H9 (cell line): Measurements from ENCODE around the gene PLA1A. TPM values are rescaled to one million over a fixed set of nuclear protein-coding genes. Genes with fewer than 3 reads are reported as not detected.

Experiments
- DNase-seq: peaks from one replicate; pipeline ENCODE4 v3.0.0-alpha.2; 2017
- H2AFZ ChIP-seq: one replicate; pipeline ENCODE4 v1.6.1; 2013; ENCODE audit warnings: mild to moderate bottlenecking, low read length, control low read depth, moderate library complexity
- H2AK5ac ChIP-seq: 2 replicates; pipeline ENCODE4 v1.6.1; 2013; ENCODE audit warnings: low read length, control low read depth, mixed read lengths; ENCODE audit not compliant: insufficient read length
- H2BK120ac ChIP-seq: one replicate; pipeline ENCODE4 v1.6.1; 2013; ENCODE audit warnings: low read depth, mild to moderate bottlenecking, low read length, control low read depth, inconsistent platforms; ENCODE audit not compliant: poor library complexity, severe bottlenecking
- H2BK12ac ChIP-seq: 2 replicates; pipeline ENCODE4 v1.6.1; 2013; ENCODE audit warnings: low read length, control low read depth, mixed read lengths, low read depth; ENCODE audit not compliant: insufficient read length
- H2BK15ac ChIP-seq: 2 replicates; pipeline ENCODE4 v1.6.1; 2013; ENCODE audit warnings: low read depth, low read length, control low read depth
- H2BK20ac ChIP-seq: one replicate; pipeline ENCODE4 v1.6.1; 2013; ENCODE audit warnings: low read depth, mild to moderate bottlenecking, low read length, control low read depth, inconsistent platforms; ENCODE audit not compliant: poor library complexity, severe bottlenecking
- H2BK5ac ChIP-seq: 2 replicates; pipeline ENCODE4 v1.6.1; 2013; ENCODE audit warnings: low read length, control low read depth, mixed read lengths; ENCODE audit not compliant: insufficient read length
- H3K14ac ChIP-seq: 2 replicates; pipeline ENCODE4 v1.6.1; 2013; ENCODE audit warnings: low read length, control low read depth; ENCODE audit not compliant: insufficient read depth
- H3K18ac ChIP-seq: 2 replicates; pipeline ENCODE4 v1.6.1; 2013; ENCODE audit warnings: low read depth, mild to moderate bottlenecking, mixed read lengths, low read length, control low read depth; ENCODE audit not compliant: insufficient read length
- H3K23ac ChIP-seq: 2 replicates; pipeline ENCODE4 v1.6.1; 2013; ENCODE audit warnings: low read length, control low read depth, mixed read lengths, low read depth; ENCODE audit not compliant: insufficient read length
- H3K23me2 ChIP-seq: 2 replicates; pipeline ENCODE4 v1.6.1; 2013; ENCODE audit warnings: low read depth, mild to moderate bottlenecking, mixed read lengths, low read length, control low read depth; ENCODE audit not compliant: insufficient read length, poor library complexity, severe bottlenecking
- H3K27ac ChIP-seq: 2 replicates; pipeline ENCODE4 v1.5.1; 2013; ENCODE audit warnings: low read length, control low read depth, mixed read lengths, low read depth; ENCODE audit not compliant: insufficient read length
- H3K27me3 ChIP-seq: 2 replicates; pipeline ENCODE4 v1.6.1; 2013; ENCODE audit warnings: low read length, control low read depth, inconsistent platforms; ENCODE audit not compliant: insufficient read depth
- H3K4ac ChIP-seq: 2 replicates; pipeline ENCODE4 v1.6.1; 2013; ENCODE audit warnings: low read depth, mild to moderate bottlenecking, control low read depth, inconsistent platforms, low read length, moderate library complexity
- H3K4me1 ChIP-seq: 2 replicates; pipeline ENCODE4 v1.6.1; 2013; ENCODE audit warnings: low read length, control low read depth, inconsistent platforms; ENCODE audit not compliant: insufficient read depth
- H3K4me2 ChIP-seq: 2 replicates; pipeline ENCODE4 v1.6.1; 2013; ENCODE audit warnings: low read length, control low read depth, mixed read lengths; ENCODE audit not compliant: insufficient read length, insufficient read depth
- H3K56ac ChIP-seq: 2 replicates; pipeline ENCODE4 v1.6.1; 2013; ENCODE audit warnings: low read depth, mild to moderate bottlenecking, mixed read lengths, low read length, control low read depth; ENCODE audit not compliant: insufficient read length
- H3K79me1 ChIP-seq: 2 replicates; pipeline ENCODE4 v1.6.1; 2013; ENCODE audit warnings: low read depth, mild to moderate bottlenecking, moderate library complexity, low read length, control low read depth, inconsistent platforms; ENCODE audit not compliant: insufficient read depth, poor library complexity, severe bottlenecking
- H3K79me2 ChIP-seq: 2 replicates; pipeline ENCODE4 v1.6.1; 2013; ENCODE audit warnings: low read length, control low read depth, inconsistent platforms; ENCODE audit not compliant: insufficient read depth
- H3K9ac ChIP-seq: 2 replicates; pipeline ENCODE4 v1.6.1; 2013; ENCODE audit warnings: low read length, control low read depth, mixed read lengths; ENCODE audit not compliant: insufficient read length; ENCODE audit errors: extremely low read depth
- H3K9me3 ChIP-seq: one replicate; pipeline ENCODE4 v1.6.1; 2013; ENCODE audit warnings: low read depth, low read length, inconsistent platforms; ENCODE audit not compliant: control insufficient read depth
- H3T11ph ChIP-seq: one replicate; pipeline ENCODE4 v1.6.1; 2013; ENCODE audit warnings: mild to moderate bottlenecking, low read length, control low read depth, inconsistent platforms
- H4K20me1 ChIP-seq: one replicate; pipeline ENCODE4 v1.6.1; 2013; ENCODE audit not compliant: control insufficient read depth, insufficient read length, insufficient read depth
- H4K5ac ChIP-seq: 2 replicates; pipeline ENCODE4 v1.6.1; 2013; ENCODE audit warnings: low read depth, mild to moderate bottlenecking, mixed read lengths, low read length, control low read depth; ENCODE audit not compliant: insufficient read length
- H4K8ac ChIP-seq: replicated peaks from 2 replicates; pipeline ENCODE4 v1.6.1; 2013; ENCODE audit warnings: low read length, control low read depth, mixed read lengths, low read depth; ENCODE audit not compliant: insufficient read length
- H4K91ac ChIP-seq: 2 replicates; pipeline ENCODE4 v1.6.1; 2013; ENCODE audit warnings: low read depth, mild to moderate bottlenecking, moderate library complexity, mixed read lengths, low read length, control low read depth; ENCODE audit not compliant: insufficient read length
- H3K27ac Mint-ChIP-seq, 3 experiments: 2 replicates in 2 of 3; 3 replicates in 1 of 3; pipeline ENCODE4 v1.8.0; 2020 to 2021; ENCODE audit warnings: mixed read lengths in 3 of 3, mild to moderate bottlenecking in 1 of 3, moderate library complexity in 1 of 3
- H3K27me3 Mint-ChIP-seq: 2 replicates; pipeline ENCODE4 v1.8.0; 2021; ENCODE audit warnings: low read depth, mild to moderate bottlenecking, moderate library complexity, mixed read lengths
- H3K36me3 Mint-ChIP-seq, 3 experiments: 2 replicates in 2 of 3; 3 replicates in 1 of 3; pipeline ENCODE4 v1.8.0; 2020 to 2021; ENCODE audit warnings: low read depth in 3 of 3, mixed read lengths in 3 of 3; ENCODE audit not compliant: insufficient read depth in 1 of 3
- H3K4me1 Mint-ChIP-seq, 2 experiments: 2 replicates each; pipeline ENCODE4 v1.8.0; 2020; ENCODE audit warnings: mixed read lengths in 2 of 2
- H3K4me3 Mint-ChIP-seq, 2 experiments: 2 replicates in 1 of 2; 3 replicates in 1 of 2; pipeline ENCODE4 v1.8.0; 2020 to 2021; ENCODE audit warnings: mild to moderate bottlenecking in 2 of 2, mixed read lengths in 2 of 2, moderate library complexity in 1 of 2
- H3K9me3 Mint-ChIP-seq, 2 experiments: 2 replicates in 1 of 2; 3 replicates in 1 of 2; pipeline ENCODE4 v1.8.0; 2020; ENCODE audit warnings: mild to moderate bottlenecking in 2 of 2, mixed read lengths in 2 of 2, moderate library complexity in 1 of 2
- WGBS: extraction: QIAGEN DNeasy Blood & Tissue Kit; methylation state at CpG from one replicate; pipeline ENCODE4 v1.1.7; 2013; ENCODE audit warnings: missing lambda C conversion rate, low lambda C conversion rate, mixed read lengths; ENCODE audit not compliant: insufficient read length; ENCODE audit errors: extremely low coverage; 5-methylcytosine and 5-hydroxymethylcytosine counted together
- total RNA-seq: library from RNA; stranded (reverse); gene quantifications from 2 replicates; pipeline ENCODE4 v1.2.1, GENCODE V29; 2021
- TF ChIP-seq, protein P1 (sequence below): fragments of 200-600 bp; sonication (generic); conservative IDR thresholded peaks from 3 replicates; pipeline ENCODE4 v1.8.0; 2021; ENCODE audit warnings: antibody characterized with exemption, mild to moderate bottlenecking

PLA1A gene
- total RNA-seq, 1 experiment from 2014 or later = not detected

DNA sequence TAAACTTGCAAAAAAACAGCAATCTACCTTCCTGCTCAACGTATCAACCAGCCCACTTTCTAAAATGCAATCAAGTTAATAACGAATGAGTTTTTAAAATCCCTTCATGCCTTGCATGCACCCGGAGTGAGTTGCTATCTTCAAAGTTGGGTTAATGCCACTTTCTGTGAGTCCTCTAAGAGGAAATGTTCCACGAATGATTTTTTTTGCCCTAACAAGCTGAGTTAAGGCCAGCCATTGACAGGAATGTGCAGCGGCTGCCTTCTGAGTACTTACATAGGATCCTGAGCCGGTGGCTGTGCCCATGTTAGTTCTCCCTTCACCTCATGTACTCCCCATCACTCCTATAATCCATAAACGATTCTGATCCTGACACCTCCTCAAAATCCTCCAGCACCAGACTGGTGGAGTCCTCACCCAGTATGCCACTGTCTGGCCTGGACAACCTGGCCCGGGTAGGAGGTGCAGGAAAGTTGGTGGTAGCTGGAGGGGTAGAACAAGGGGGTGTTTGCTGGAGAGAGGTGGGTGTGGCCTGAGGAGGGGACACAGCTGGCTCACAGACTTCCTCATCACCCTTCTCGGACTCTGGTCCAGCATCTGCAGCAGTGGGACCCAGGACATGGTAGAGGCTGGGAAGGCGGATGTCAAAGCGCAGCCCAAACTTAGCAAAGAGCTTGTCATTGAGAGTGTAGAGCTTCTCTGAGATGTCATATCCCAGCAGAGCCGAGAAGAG is 50.3 kb downstream of the PLA1A start:
- H3K79me1 ChIP-seq = no peaks in the 10 kb centered on the region
- no peak overlapping the region for H2BK12ac ChIP-seq
- H2BK5ac ChIP-seq = no peak overlapping the region
- H3T11ph ChIP-seq = no peak overlapping the region
- H2AFZ ChIP-seq = no peak overlapping the region
- H3K56ac ChIP-seq = no peak overlapping the region
- H2BK20ac ChIP-seq = no peak overlapping the region
- H2BK15ac ChIP-seq = no peak overlapping the region
- H4K8ac ChIP-seq = no peak overlapping the region
- H2AK5ac ChIP-seq = no peak overlapping the region
- no peaks in the 10 kb centered on the region; the same call in 1 of the 2 replicates for H3K4me1 ChIP-seq
- no peak overlapping the region for H4K5ac ChIP-seq
- peaks cover 19 to 25% of the 10 kb centered on the region in 2 experiments for H3K4me1 Mint-ChIP-seq
- H3K4ac ChIP-seq = no peak overlapping the region
- no peaks in the 10 kb centered on the region for H3K27me3 ChIP-seq
- no peaks in the 10 kb centered on the region for H3K9me3 Mint-ChIP-seq
- TF ChIP-seq, protein P1, sequence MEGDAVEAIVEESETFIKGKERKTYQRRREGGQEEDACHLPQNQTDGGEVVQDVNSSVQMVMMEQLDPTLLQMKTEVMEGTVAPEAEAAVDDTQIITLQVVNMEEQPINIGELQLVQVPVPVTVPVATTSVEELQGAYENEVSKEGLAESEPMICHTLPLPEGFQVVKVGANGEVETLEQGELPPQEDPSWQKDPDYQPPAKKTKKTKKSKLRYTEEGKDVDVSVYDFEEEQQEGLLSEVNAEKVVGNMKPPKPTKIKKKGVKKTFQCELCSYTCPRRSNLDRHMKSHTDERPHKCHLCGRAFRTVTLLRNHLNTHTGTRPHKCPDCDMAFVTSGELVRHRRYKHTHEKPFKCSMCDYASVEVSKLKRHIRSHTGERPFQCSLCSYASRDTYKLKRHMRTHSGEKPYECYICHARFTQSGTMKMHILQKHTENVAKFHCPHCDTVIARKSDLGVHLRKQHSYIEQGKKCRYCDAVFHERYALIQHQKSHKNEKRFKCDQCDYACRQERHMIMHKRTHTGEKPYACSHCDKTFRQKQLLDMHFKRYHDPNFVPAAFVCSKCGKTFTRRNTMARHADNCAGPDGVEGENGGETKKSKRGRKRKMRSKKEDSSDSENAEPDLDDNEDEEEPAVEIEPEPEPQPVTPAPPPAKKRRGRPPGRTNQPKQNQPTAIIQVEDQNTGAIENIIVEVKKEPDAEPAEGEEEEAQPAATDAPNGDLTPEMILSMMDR = no peak
- H2BK120ac ChIP-seq = no peak overlapping the region
- H3K9me3 ChIP-seq = no peaks in the 10 kb centered on the region
- H3K14ac ChIP-seq = no peak overlapping the region
- H3K79me2 ChIP-seq = no peaks in the 10 kb centered on the region
- H3K23me2 ChIP-seq = no peaks in the 10 kb centered on the region
- H3K27ac ChIP-seq = no peak overlapping the region
- H3K36me3 Mint-ChIP-seq = no peaks in the 10 kb centered on the region; a peak in 1 of 7 replicates
- no peak for DNase-seq
- H3K27me3 Mint-ChIP-seq = no peaks in the 10 kb centered on the region
- no peaks in the 10 kb centered on the region for H4K20me1 ChIP-seq
- no peak overlapping the region for H3K23ac ChIP-seq
- peak overlapping the region in 1 of 3 experiments; percentile 8; a peak in 1 of 7 replicates for H3K27ac Mint-ChIP-seq
- WGBS = no CpG with 5 or more reads among the region's 12 CpGs
- no peak overlapping the region for H3K9ac ChIP-seq
- no peak overlapping the region for H3K4me2 ChIP-seq
- H4K91ac ChIP-seq = no peak overlapping the region
- H3K4me3 Mint-ChIP-seq = no peak overlapping the region
- H3K18ac ChIP-seq = no peak overlapping the region
